ENCODE data around the gene ANAPC16.

DNA sequence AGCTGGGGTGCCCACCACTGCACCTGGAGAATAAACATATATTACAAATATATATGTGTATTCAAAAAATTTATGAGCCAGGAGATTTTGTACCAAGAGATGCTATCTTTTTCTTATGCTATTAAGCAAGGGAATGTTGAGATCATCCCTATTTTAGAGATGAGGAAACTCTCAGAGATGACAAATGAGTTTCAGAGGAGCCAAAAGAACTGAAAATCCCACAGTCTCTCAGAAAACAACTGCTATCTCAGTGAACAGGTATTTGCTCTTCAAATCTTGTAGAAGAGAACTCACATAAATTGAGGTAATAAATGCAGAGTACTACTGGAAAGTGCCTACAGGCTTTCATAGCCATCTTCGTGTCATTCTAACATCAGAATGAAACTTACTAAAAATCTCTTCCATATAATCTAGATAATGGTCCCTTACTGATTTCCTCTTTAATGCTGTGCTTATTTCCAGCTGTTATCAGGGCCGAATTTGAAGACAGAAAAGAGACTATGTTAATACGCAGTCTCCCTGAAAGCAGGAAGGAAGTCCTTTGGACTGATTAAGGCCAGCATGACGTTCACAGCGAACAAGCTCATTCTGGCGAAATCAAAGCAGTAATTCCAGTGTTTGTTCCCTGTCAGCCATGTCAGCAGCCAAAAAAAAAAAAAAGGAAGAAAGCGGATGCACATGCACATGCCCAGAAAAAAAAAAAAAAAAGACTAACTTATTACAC lies 29.4 kb upstream of the ANAPC16 start:
- TF ChIP-seq, protein P1, sequence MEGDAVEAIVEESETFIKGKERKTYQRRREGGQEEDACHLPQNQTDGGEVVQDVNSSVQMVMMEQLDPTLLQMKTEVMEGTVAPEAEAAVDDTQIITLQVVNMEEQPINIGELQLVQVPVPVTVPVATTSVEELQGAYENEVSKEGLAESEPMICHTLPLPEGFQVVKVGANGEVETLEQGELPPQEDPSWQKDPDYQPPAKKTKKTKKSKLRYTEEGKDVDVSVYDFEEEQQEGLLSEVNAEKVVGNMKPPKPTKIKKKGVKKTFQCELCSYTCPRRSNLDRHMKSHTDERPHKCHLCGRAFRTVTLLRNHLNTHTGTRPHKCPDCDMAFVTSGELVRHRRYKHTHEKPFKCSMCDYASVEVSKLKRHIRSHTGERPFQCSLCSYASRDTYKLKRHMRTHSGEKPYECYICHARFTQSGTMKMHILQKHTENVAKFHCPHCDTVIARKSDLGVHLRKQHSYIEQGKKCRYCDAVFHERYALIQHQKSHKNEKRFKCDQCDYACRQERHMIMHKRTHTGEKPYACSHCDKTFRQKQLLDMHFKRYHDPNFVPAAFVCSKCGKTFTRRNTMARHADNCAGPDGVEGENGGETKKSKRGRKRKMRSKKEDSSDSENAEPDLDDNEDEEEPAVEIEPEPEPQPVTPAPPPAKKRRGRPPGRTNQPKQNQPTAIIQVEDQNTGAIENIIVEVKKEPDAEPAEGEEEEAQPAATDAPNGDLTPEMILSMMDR (IDR thresholded peaks at IDR 0.05), result no peak
- TF ChIP-seq EP300 (IDR thresholded peaks at IDR 0.05) (no peak), POLR2A (IDR thresholded peaks at IDR 0.05) (no peak), POLR2AphosphoS5 (IDR thresholded peaks at IDR 0.05) (peak in 1 of 3 donors; percentile 34)
